Naive thymus-derived CD4-positive, alpha-beta T cell (primary cell): ENCODE measurements around the gene PDZD2. TPM values are rescaled to one million over a fixed set of nuclear protein-coding genes. Genes with fewer than 3 reads are reported as not detected.
A peak's percentile ranks its signal among the peaks of the same experiment; 100 is the strongest.

Experiments
- ATAC-seq: fragments of 150-1000 bp; cut with Tn5 transposase; 2 replicates; pipeline ENCODE4 v1.10.0; 2021; ENCODE audit warnings: mild to moderate bottlenecking, moderate library complexity
- CTCF ChIA-PET: fragments of 350-600 bp; sonication (Branson Sonifier 250); formaldehyde crosslinking; loops from one replicate; lab custom pipeline; 2021; ENCODE audit warnings: antibody characterized with exemption; lab: Charles Lee
- POLR2A ChIA-PET: fragments of 350-600 bp; sonication (Branson Sonifier 250); formaldehyde crosslinking; loops from one replicate; lab custom pipeline; 2021; ENCODE audit warnings: antibody characterized with exemption, inconsistent platforms; lab: Charles Lee
- DNase-seq, 9 donors: peaks; one replicate each; pipeline versions ENCODE4 v3.0.0 to v3.0.0-alpha.2; 2020 to 2022; ENCODE audit warnings: mixed read lengths in 1 of 9
- H3K27ac ChIP-seq: one replicate; pipeline ENCODE4 v1.7.0; 2013; ENCODE audit warnings: mild to moderate bottlenecking, low read depth, low read length, moderate library complexity
- H3K27me3 ChIP-seq, 2 donors: one replicate each; pipeline ENCODE4 v1.7.0; 2013; ENCODE audit warnings: low read length in 2 of 2, mild to moderate bottlenecking in 2 of 2, moderate library complexity in 2 of 2; ENCODE audit not compliant: control insufficient read depth in 2 of 2, insufficient read depth in 2 of 2
- H3K36me3 ChIP-seq, 3 experiments: 1 replicate in 2 of 3; 2 replicates in 1 of 3; pipeline ENCODE4 v1.7.0; 2013; ENCODE audit warnings: low read length in 3 of 3, mild to moderate bottlenecking in 3 of 3, moderate library complexity in 1 of 3; ENCODE audit not compliant: insufficient read depth in 3 of 3, control insufficient read depth in 2 of 3
- H3K4me1 ChIP-seq, 2 donors: one replicate each; pipeline ENCODE4 v1.7.0; 2013; ENCODE audit warnings: low read length in 2 of 2, mild to moderate bottlenecking in 2 of 2, moderate library complexity in 1 of 2; ENCODE audit not compliant: control insufficient read depth in 2 of 2, insufficient read depth in 2 of 2
- H3K4me3 ChIP-seq: 2 replicates; pipeline ENCODE4 v1.7.0; 2013; ENCODE audit warnings: mild to moderate bottlenecking, low read length
- H3K9me3 ChIP-seq, 3 experiments: 1 replicate in 2 of 3; 2 replicates in 1 of 3; pipeline ENCODE4 v1.7.0; 2013; ENCODE audit warnings: low read length in 3 of 3; ENCODE audit not compliant: control insufficient read depth in 2 of 3
- H3K27ac Mint-ChIP-seq, 9 donors: one replicate each; pipeline ENCODE4 v1.8.0; 2020 to 2022; ENCODE audit warnings: mixed read lengths in 9 of 9, mild to moderate bottlenecking in 8 of 9, moderate library complexity in 5 of 9, inconsistent platforms in 2 of 9
- H3K27me3 Mint-ChIP-seq, 5 donors: one replicate each; pipeline ENCODE4 v1.8.0; 2021 to 2022; ENCODE audit warnings: mixed read lengths in 5 of 5, mild to moderate bottlenecking in 1 of 5
- H3K36me3 Mint-ChIP-seq, 5 donors: one replicate each; pipeline ENCODE4 v1.8.0; 2020 to 2022; ENCODE audit warnings: mixed read lengths in 5 of 5, mild to moderate bottlenecking in 3 of 5, inconsistent platforms in 1 of 5
- H3K4me1 Mint-ChIP-seq, 7 donors: one replicate each; pipeline ENCODE4 v1.8.0; 2020 to 2022; ENCODE audit warnings: mixed read lengths in 7 of 7, mild to moderate bottlenecking in 3 of 7, inconsistent platforms in 1 of 7
- H3K4me3 Mint-ChIP-seq, 10 donors: one replicate each; pipeline ENCODE4 v1.8.0; 2020 to 2022; ENCODE audit warnings: mild to moderate bottlenecking in 10 of 10, mixed read lengths in 10 of 10, moderate library complexity in 6 of 10, inconsistent platforms in 2 of 10
- H3K9me3 Mint-ChIP-seq, 11 donors: one replicate each; pipeline ENCODE4 v1.8.0; 2020 to 2022; ENCODE audit warnings: mixed read lengths in 11 of 11, mild to moderate bottlenecking in 4 of 11, inconsistent platforms in 1 of 11, moderate library complexity in 1 of 11
- intact Hi-C, 2 donors: fragments of 100-400 bp; cut with micrococcal nuclease; formaldehyde crosslinking; loops; one replicate each; pipeline ENCODE4 v1.15.1; 2023
- polyA plus RNA-seq, 2 donors: library from polyadenylated mRNA; unstranded; fragments of 300-500 nt; fragmentation: Illumina TruSeq; gene quantifications; one replicate each; pipeline ENCODE4 v1.2.3, GENCODE V29; 2021
- total RNA-seq, 6 experiments: library from RNA in 5 of 6; stranded (reverse) in 5 of 6; gene quantifications; 1 replicate in 5 of 6; 2 replicates in 1 of 6; pipeline ENCODE4 v1.2.3 and lab custom pipeline; 2021 to 2026

Gene PDZD2
- total and polyA plus RNA-seq, 7 experiments from 2014 or later, result 1.1 to 2.7 (median 1.3) TPM; not detected in 1

- H3K9me3 ChIP-seq, result no peaks in the 10 kb centered on the region
- CTCF ChIA-PET, result no interaction called here
- no peaks in the 10 kb centered on the region for H3K27me3 ChIP-seq
- POLR2A ChIA-PET, result no interaction called here
- intact Hi-C loops, result no loop called here
- H3K4me1 Mint-ChIP-seq, result no peaks in the 10 kb centered on the region
- no peaks in the 10 kb centered on the region for H3K36me3 Mint-ChIP-seq
- no peak overlapping the region for H3K4me3 Mint-ChIP-seq
- H3K27ac ChIP-seq, result no peak overlapping the region
- peaks cover 0 to 9% (median 0%) of the 10 kb centered on the region in 5 donors for H3K27me3 Mint-ChIP-seq
- H3K9me3 Mint-ChIP-seq, result no peaks in the 10 kb centered on the region
- H3K4me3 ChIP-seq, result no peak overlapping the region
- no peaks in the 10 kb centered on the region for H3K36me3 ChIP-seq
- DNase-seq, result no peak
- ATAC-seq, result no peak
- no peak overlapping the region for H3K27ac Mint-ChIP-seq
- H3K4me1 ChIP-seq, result no peaks in the 10 kb centered on the region
Measured at GRCh38 chr5:31811210-31811609, 172.3 kb downstream of the PDZD2 start.

- H3K27me3 Mint-ChIP-seq, result no peaks in the 10 kb centered on the region
- intact Hi-C loops, result no loop called here
- no peaks in the 10 kb centered on the region for H3K4me1 Mint-ChIP-seq
- ATAC-seq (no peak), DNase-seq (no peak)
- H3K27ac Mint-ChIP-seq, result no peak overlapping the region
- Histone ChIP-seq H3K27ac (no peak overlapping the region), H3K36me3 (no peaks in the 10 kb centered on the region), H3K9me3 (no peaks in the 10 kb centered on the region), H3K4me3 (no peak overlapping the region), H3K27me3 (no peaks in the 10 kb centered on the region), H3K4me1 (no peaks in the 10 kb centered on the region)
- H3K9me3 Mint-ChIP-seq, result no peaks in the 10 kb centered on the region
- H3K4me3 Mint-ChIP-seq, result no peak overlapping the region
- H3K36me3 Mint-ChIP-seq, result no peaks in the 10 kb centered on the region
- ChIA-PET CTCF (no interaction called here), POLR2A (no interaction called here)
Measured at GRCh38 chr5:31815376-31815775, 176.4 kb downstream of the PDZD2 start.

GRCh38 chr5:31819926-31820516 is 181.1 kb downstream of the PDZD2 start:
- Mint-ChIP-seq H3K4me3 (no peak overlapping the region), H3K9me3 (no peaks in the 10 kb centered on the region), H3K36me3 (no peaks in the 10 kb centered on the region), H3K4me1 (no peaks in the 10 kb centered on the region), H3K27me3 (peaks cover 0 to 7% (median 6%) of the 10 kb centered on the region in 5 donors), H3K27ac (no peak overlapping the region)
- POLR2A ChIA-PET, result no interaction called here
- CTCF ChIA-PET, result interaction anchor here (1.3 kb wide), 1 partner anchor 257 kb away, joined by 3 read pairs; no protein-coding TSS in a partner anchor
- DNase-seq, result no peak
- no peak for ATAC-seq
- no peak overlapping the region for H3K27ac ChIP-seq
- H3K27me3 ChIP-seq, result no peaks in the 10 kb centered on the region
- H3K4me1 ChIP-seq, result no peaks in the 10 kb centered on the region
- H3K9me3 ChIP-seq, result no peaks in the 10 kb centered on the region
- no peaks in the 10 kb centered on the region for H3K36me3 ChIP-seq
- H3K4me3 ChIP-seq, result no peak overlapping the region
- intact Hi-C loops, result loop anchor here in 1 of 2 donors (10.0 kb wide), 1 partner anchor 415 kb away; no protein-coding TSS in a partner anchor

GRCh38 chr5:31823472-31823871 is 184.5 kb downstream of the PDZD2 start:
- ATAC-seq, result no peak
- H3K36me3 Mint-ChIP-seq, result peaks cover 0 to 3% (median 0%) of the 10 kb centered on the region in 5 donors
- H3K27me3 ChIP-seq, result no peaks in the 10 kb centered on the region
- peaks cover 0 to 9% (median 4%) of the 10 kb centered on the region in 11 donors for H3K9me3 Mint-ChIP-seq
- H3K9me3 ChIP-seq, result peaks cover 0 to 3% (median 0%) of the 10 kb centered on the region in 3 experiments
- intact Hi-C loops, result loop anchor here in 1 of 2 donors (10.0 kb wide), 1 partner anchor 411 kb away; no protein-coding TSS in a partner anchor
- H3K4me1 ChIP-seq, result no peaks in the 10 kb centered on the region
- peaks cover 0 to 9% (median 7%) of the 10 kb centered on the region in 5 donors for H3K27me3 Mint-ChIP-seq
- H3K27ac Mint-ChIP-seq, result no peak overlapping the region
- H3K4me3 Mint-ChIP-seq, result no peak overlapping the region
- CTCF ChIA-PET, result interaction anchor here (0.6 to 3.3 kb wide), 4 partner anchors 17 to 269 kb away, joined by 3 to 22 read pairs (median 6); no protein-coding TSS in a partner anchor
- no peak overlapping the region for H3K4me3 ChIP-seq
- POLR2A ChIA-PET, result no interaction called here
- H3K4me1 Mint-ChIP-seq, result peaks cover 0 to 9% (median 7%) of the 10 kb centered on the region in 7 donors
- DNase-seq, result no peak
- no peak overlapping the region for H3K27ac ChIP-seq
- no peaks in the 10 kb centered on the region for H3K36me3 ChIP-seq

- no peak for DNase-seq
- peaks cover 0 to 15% (median 4%) of the 10 kb centered on the region in 11 donors for H3K9me3 Mint-ChIP-seq
- H3K27ac Mint-ChIP-seq, result peak overlapping the region in 3 of 9 donors; percentile 28 to 66 (median 32)
- no peak for ATAC-seq
- Histone ChIP-seq H3K36me3 (no peaks in the 10 kb centered on the region), H3K4me3 (no peak overlapping the region), H3K4me1 (no peaks in the 10 kb centered on the region), H3K27me3 (no peaks in the 10 kb centered on the region), H3K27ac (no peak overlapping the region), H3K9me3 (peaks cover 0 to 7% (median 0%) of the 10 kb centered on the region in 3 experiments)
- CTCF ChIA-PET, result interaction anchor here (0.5 to 3.3 kb wide), 10 partner anchors 17 to 284 kb away, joined by 3 to 22 read pairs (median 6); no protein-coding TSS in a partner anchor
- no peak overlapping the region for H3K4me3 Mint-ChIP-seq
- POLR2A ChIA-PET, result no interaction called here
- peaks cover 0 to 9% (median 7%) of the 10 kb centered on the region in 5 donors for H3K27me3 Mint-ChIP-seq
- peaks cover 0 to 9% (median 7%) of the 10 kb centered on the region in 7 donors for H3K4me1 Mint-ChIP-seq
- peaks cover 0 to 3% (median 0%) of the 10 kb centered on the region in 5 donors for H3K36me3 Mint-ChIP-seq
- intact Hi-C loops, result loop anchor here (1.0 to 10.0 kb wide), 7 partner anchors 30 to 788 kb away; no protein-coding TSS in a partner anchor
Measured at GRCh38 chr5:31824869-31825517, 186.1 kb downstream of the PDZD2 start.

GRCh38 chr5:31825518-31826068 is 186.7 kb downstream of the PDZD2 start:
- DNase-seq, result peak in 8 of 9 donors; percentile 7 to 77 (median 66)
- no peak overlapping the region for H3K4me3 ChIP-seq
- ATAC-seq, result peak; percentile 91
- no peaks in the 10 kb centered on the region for H3K27me3 ChIP-seq
- no peak overlapping the region for H3K27ac ChIP-seq
- Mint-ChIP-seq H3K4me1 (peaks cover 0 to 9% (median 7%) of the 10 kb centered on the region in 7 donors), H3K27me3 (peaks cover 0 to 9% (median 7%) of the 10 kb centered on the region in 5 donors), H3K27ac (peak overlapping the region in 7 of 9 donors; percentile 17 to 80 (median 32)), H3K36me3 (peaks cover 0 to 4% (median 2%) of the 10 kb centered on the region in 5 donors), H3K9me3 (peaks cover 0 to 17% (median 4%) of the 10 kb centered on the region in 11 donors), H3K4me3 (peak overlapping the region in 9 of 10 donors; percentile 25 to 79 (median 64))
- peaks cover 0 to 7% (median 0%) of the 10 kb centered on the region in 3 experiments for H3K9me3 ChIP-seq
- H3K36me3 ChIP-seq, result no peaks in the 10 kb centered on the region
- intact Hi-C loops, result loop anchor here (1.0 to 10.0 kb wide), 7 partner anchors 30 to 788 kb away; no protein-coding TSS in a partner anchor
- no peaks in the 10 kb centered on the region for H3K4me1 ChIP-seq
- ChIA-PET POLR2A (no interaction called here), CTCF (interaction anchor here (0.5 to 3.3 kb wide), 7 partner anchors 16 to 269 kb away, joined by 3 to 22 read pairs (median 6); no protein-coding TSS in a partner anchor)
